Spleen (tissue), 11 donors: Measurements from ENCODE around the gene EZH1. TPM values are rescaled to one million over a fixed set of nuclear protein-coding genes. Genes with fewer than 3 reads are reported as not detected.

Source experiments
- DNase-seq: peaks from one replicate; pipeline ENCODE4 v3.0.0-alpha.2; 2020
- H3K27ac ChIP-seq, 8 donors: fragments of 200-600 bp; sonication (generic) in 7 of 8; 1 replicate in 4 of 8; 2 replicates in 4 of 8; pipeline versions ENCODE4 v1.5.0 to v1.8.0; 2016 to 2021; ENCODE audit warnings: inconsistent platforms in 4 of 8, mild to moderate bottlenecking in 4 of 8, moderate library complexity in 1 of 8
- H3K27me3 ChIP-seq, 7 donors: fragments of 200-600 bp; sonication (generic) in 6 of 7; replicated peaks in 1 of 7; 1 replicate in 4 of 7; 2 replicates in 3 of 7; pipeline versions ENCODE4 v1.5.0 to v1.8.0; 2016 to 2021; ENCODE audit warnings: inconsistent platforms in 3 of 7, mild to moderate bottlenecking in 1 of 7
- H3K36me3 ChIP-seq, 6 donors: fragments of 200-600 bp; sonication (generic) in 5 of 6; 1 replicate in 4 of 6; 2 replicates in 2 of 6; pipeline versions ENCODE4 v1.5.0 to v1.8.0; 2016 to 2021; ENCODE audit warnings: inconsistent platforms in 2 of 6
- H3K4me1 ChIP-seq, 6 donors: fragments of 200-600 bp; sonication (generic) in 5 of 6; 1 replicate in 3 of 6; 2 replicates in 3 of 6; pipeline versions ENCODE4 v1.5.0 to v1.8.0; 2016 to 2021; ENCODE audit warnings: inconsistent platforms in 3 of 6
- H3K4me3 ChIP-seq, 8 donors: fragments of 200-600 bp; sonication (generic) in 7 of 8; 1 replicate in 4 of 8; 2 replicates in 4 of 8; pipeline versions ENCODE4 v1.5.0 to v1.8.0; 2016 to 2021; ENCODE audit warnings: inconsistent platforms in 4 of 8, mild to moderate bottlenecking in 4 of 8, moderate library complexity in 2 of 8
- H3K9me3 ChIP-seq, 8 donors: fragments of 200-600 bp; sonication (generic) in 7 of 8; 1 replicate in 4 of 8; 2 replicates in 4 of 8; pipeline versions ENCODE4 v1.5.0 to v1.8.0; 2016 to 2021; ENCODE audit warnings: inconsistent platforms in 4 of 8
- CTCF ChIP-seq, 11 experiments: fragments of 200-600 bp in 7 of 11; fragments of 450-650 bp in 4 of 11; sonication (generic) in 4 of 11; IDR thresholded peaks in 8 of 11; conservative IDR thresholded peaks in 3 of 11; 1 replicate in 7 of 11; 2 replicates in 4 of 11; pipeline versions ENCODE4 v1.4.0 to v1.8.0; 2016 to 2021; ENCODE audit warnings: antibody characterized with exemption in 11 of 11, inconsistent platforms in 4 of 11, mild to moderate bottlenecking in 1 of 11
- POLR2A ChIP-seq, 3 donors: fragments of 450-650 bp; IDR thresholded peaks; one replicate each; pipeline ENCODE4 v1.5.1; 2017; ENCODE audit warnings: antibody characterized with exemption in 3 of 3, mild to moderate bottlenecking in 1 of 3
- POLR2AphosphoS5 ChIP-seq, 3 donors: sonication (generic); formaldehyde crosslinking; IDR thresholded peaks; one replicate each; pipeline ENCODE4 v1.5.1; 2017; ENCODE audit warnings: antibody characterized with exemption in 3 of 3
- WGBS, 5 donors: extraction: QIAGEN DNeasy Blood & Tissue Kit in 3 of 5; methylation state at CpG; one replicate each; pipeline versions ENCODE4 v1.1.5 to v1.1.7; 2013 to 2018; 5-methylcytosine and 5-hydroxymethylcytosine counted together
- intact Hi-C: fragments of 100-400 bp; cut with DNase I; formaldehyde crosslinking; loops from one replicate; pipeline ENCODE4 v1.15.0; 2023; ENCODE audit warnings: low total_unique reads
- polyA plus RNA-seq, 3 donors: library from polyadenylated mRNA; stranded (reverse); fragments of 200-250 nt; gene quantifications; one replicate each; pipeline ENCODE4 v1.2.1, GENCODE V29; 2013
- total RNA-seq, 7 donors: library from RNA; depleted of rRNA in 3 of 7; stranded (reverse); fragments of >200 nt in 3 of 7; fragmentation: NEBNext Ultra II Directional in 4 of 7; extraction: Animal tissue kit (Norgen Biotek cat#: 25700) in 4 of 7; gene quantifications; one replicate each; pipeline versions ENCODE4 v1.1.0 to v1.2.1, GENCODE V29; 2016 to 2021
- donor health status: healthy with polysubstance abuse.
- donor health status: DM: no; HTN: no; CAD: no; lungs with moderate emphysema.
- donor health status: DM: no; HTN: no; CAD: no.
- donor health status: Bipolar disorder and iron deficiency.
- donor health status: healthy.
- donor health status: DM: no; HTN: no; CAD: no.
- donor health status: DM: yes; HTN: yes; CAD: no.

EZH1 gene
- total and polyA plus RNA-seq, 10 donors = 24.1 to 104 (median 68.0) TPM

GRCh38 chr17:42766124-42766523 lies 21.3 kb upstream of the EZH1 start:
- Histone ChIP-seq H3K9me3 (no peaks in the 10 kb centered on the region), H3K27ac (no peak overlapping the region), H3K4me3 (no peak overlapping the region), H3K36me3 (no peaks in the 10 kb centered on the region), H3K4me1 (peaks cover 3 to 33% (median 21%) of the 10 kb centered on the region in 6 donors), H3K27me3 (peaks cover 0 to 52% (median 12%) of the 10 kb centered on the region in 7 donors)
- no peak for TF ChIP-seq CTCF (IDR thresholded peaks at IDR 0.05 in 8 of 11, conservative IDR thresholded peaks at IDR 0.05 in 3 of 11)
- no peak for TF ChIP-seq POLR2AphosphoS5 (IDR thresholded peaks at IDR 0.05)
- no peak for TF ChIP-seq POLR2A (IDR thresholded peaks at IDR 0.05)
- 82 to 95% (median 90%) methylated on average over 5 to 6 of the region's 6 CpGs for WGBS, 5 donors
- DNase-seq = no peak
- intact Hi-C loops = no loop called here

- no peaks in the 10 kb centered on the region for H3K9me3 ChIP-seq
- no peak for DNase-seq
- peaks cover 13 to 55% (median 38%) of the 10 kb centered on the region in 6 donors for H3K4me1 ChIP-seq
- peaks cover 0 to 59% (median 22%) of the 10 kb centered on the region in 7 donors for H3K27me3 ChIP-seq
- 43 to 68% (median 57%) methylated on average over 12 of the region's 12 CpGs for WGBS, 5 donors
- H3K27ac ChIP-seq = peak overlapping the region in 6 of 8 donors; percentile 42 to 77 (median 66)
- H3K4me3 ChIP-seq = peak overlapping the region; percentile 16 to 71 (median 44)
- TF ChIP-seq POLR2AphosphoS5 (IDR thresholded peaks at IDR 0.05) = no peak
- no peak for TF ChIP-seq POLR2A (IDR thresholded peaks at IDR 0.05)
- TF ChIP-seq CTCF (IDR thresholded peaks at IDR 0.05 in 8 of 11, conservative IDR thresholded peaks at IDR 0.05 in 3 of 11) = no peak
- H3K36me3 ChIP-seq = no peaks in the 10 kb centered on the region
- intact Hi-C loops = loop anchor here (5.0 kb wide), 1 partner anchor 39 kb away; no protein-coding TSS in a partner anchor
These were observed 16.8 kb upstream of the EZH1 start for GRCh38 chr17:42761638-42762037.

- DNase-seq = peak; percentile 74
- H3K9me3 ChIP-seq = no peaks in the 10 kb centered on the region
- H3K27me3 ChIP-seq = peaks cover 0 to 52% (median 22%) of the 10 kb centered on the region in 7 donors
- peak within 1 kb of the TSS in 6 of 8 donors; percentile 42 to 77 (median 66) for H3K27ac ChIP-seq
- no peaks in the 10 kb centered on the region for H3K36me3 ChIP-seq
- peaks cover 13 to 55% (median 38%) of the 10 kb centered on the region in 6 donors for H3K4me1 ChIP-seq
- WGBS, 5 donors = 3 to 30% (median 5%) methylated on average over 12 to 92 of the region's 92 CpGs
- intact Hi-C loops = loop anchor here (5.0 kb wide), 1 partner anchor 39 kb away; no protein-coding TSS in a partner anchor
- no peak for TF ChIP-seq POLR2A (IDR thresholded peaks at IDR 0.05)
- peak in 2 of 3 donors; percentile 28 to 34 for TF ChIP-seq POLR2AphosphoS5 (IDR thresholded peaks at IDR 0.05)
- no peak for TF ChIP-seq CTCF (IDR thresholded peaks at IDR 0.05 in 8 of 11, conservative IDR thresholded peaks at IDR 0.05 in 3 of 11)
- peak within 1 kb of the TSS; percentile 16 to 71 (median 44) for H3K4me3 ChIP-seq
These were observed 16.1 kb upstream of the EZH1 start, which contains the start of gene RAMP2 for GRCh38 chr17:42760652-42761581. Gene RAMP2, plus strand, starts transcription at chr17:42761227. Its CDS starts 35 bp downstream, at chr17:42761262.
